PC-3 (cell line): ENCODE measurements around the gene ECE1. TPM values are rescaled to one million over a fixed set of nuclear protein-coding genes. Genes with fewer than 3 reads are reported as not detected.

Experiments used
- ATAC-seq: fragments of 200-7000 bp; cut with Tn5 transposase; 2 replicates; pipeline ENCODE4 v1.9.1; 2020; ENCODE audit warnings: mild to moderate bottlenecking, moderate library complexity
- BruUV-seq: library from RNA; stranded (reverse); fragments of 400-500 nt; replicated peaks from 2 replicates; lab custom pipeline; 2021; lab: Mats Ljungman, UMichigan
- CTCF ChIA-PET: fragments of 300-600 bp; sonication (Branson Sonifier 250); formaldehyde crosslinking; loops from one replicate; lab custom pipeline; 2022; ENCODE audit warnings: antibody characterized with exemption; lab: Charles Lee
- POLR2A ChIA-PET: fragments of 300-600 bp; sonication (Branson Sonifier 250); formaldehyde crosslinking; loops from one replicate; lab custom pipeline; 2022; ENCODE audit warnings: antibody characterized with exemption; ENCODE audit not compliant: unreplicated experiment; lab: Charles Lee
- DNase-seq: peaks from one replicate; pipeline ENCODE4 v3.0.0-alpha.2; 2015
- H2AFZ ChIP-seq: fragments of 300-600 bp; sonication (generic); 2 replicates; pipeline ENCODE4 v1.6.0; 2016; ENCODE audit warnings: antibody characterized with exemption, low read length
- H3F3A ChIP-seq: fragments of 300-600 bp; sonication (generic); one replicate; pipeline ENCODE4 v1.6.0; 2017; ENCODE audit warnings: antibody characterized with exemption, low read length, control low read depth, mild to moderate bottlenecking; ENCODE audit not compliant: unreplicated experiment
- H3K27ac ChIP-seq: fragments of 300-600 bp; sonication (generic); 2 replicates; pipeline ENCODE4 v1.5.1; 2016; ENCODE audit warnings: mild to moderate bottlenecking, low read length
- H3K27me3 ChIP-seq: fragments of 300-600 bp; sonication (generic); 2 replicates; pipeline ENCODE4 v1.6.1; 2016; ENCODE audit warnings: low read length, mixed read lengths
- H3K36me3 ChIP-seq: fragments of 300-600 bp; sonication (generic); 2 replicates; pipeline ENCODE4 v1.6.1; 2016; ENCODE audit warnings: low read depth, mixed run types, low read length, mixed read lengths
- H3K4me1 ChIP-seq: fragments of 300-600 bp; sonication (generic); 2 replicates; pipeline ENCODE4 v1.5.1; 2016; ENCODE audit warnings: low read length; ENCODE audit not compliant: insufficient read depth
- H3K4me2 ChIP-seq: fragments of 300-600 bp; sonication (generic); 2 replicates; pipeline ENCODE4 v1.6.0; 2016; ENCODE audit warnings: low read length
- H3K4me3 ChIP-seq: fragments of 300-600 bp; sonication (generic); 2 replicates; pipeline ENCODE4 v1.5.1; 2016; ENCODE audit warnings: mild to moderate bottlenecking, low read length, mixed read lengths
- H3K79me2 ChIP-seq: fragments of 300-600 bp; sonication (generic); 2 replicates; pipeline ENCODE4 v1.6.1; 2017; ENCODE audit warnings: low read length, mixed read lengths
- H3K9ac ChIP-seq: fragments of 300-600 bp; sonication (generic); 2 replicates; pipeline ENCODE4 v1.6.0; 2016; ENCODE audit warnings: mild to moderate bottlenecking, low read length
- H3K9me2 ChIP-seq: fragments of 300-600 bp; sonication (generic); replicated peaks from 2 replicates; pipeline ENCODE4 v1.6.1; 2016; ENCODE audit warnings: mixed run types, low read length, mixed read lengths
- H3K9me3 ChIP-seq: fragments of 300-600 bp; sonication (generic); 2 replicates; pipeline ENCODE4 v1.6.1; 2016; ENCODE audit warnings: low read length, mixed read lengths
- H4K20me1 ChIP-seq: fragments of 300-600 bp; sonication (generic); 2 replicates; pipeline ENCODE4 v1.6.1; 2016; ENCODE audit warnings: low read length, mixed read lengths
- EZH2 ChIP-seq: fragments of 300-600 bp; sonication (generic); IDR thresholded peaks from one replicate; pipeline ENCODE4 v1.6.1; 2017; ENCODE audit warnings: antibody characterized with exemption, mild to moderate bottlenecking, low read length; ENCODE audit not compliant: unreplicated experiment
- EZH2phosphoT487 ChIP-seq: fragments of 300-600 bp; sonication (generic); IDR thresholded peaks from 2 replicates; pipeline ENCODE4 v1.6.1; 2018; ENCODE audit warnings: mild to moderate bottlenecking, antibody characterized with exemption, low read length, borderline replicate concordance
- intact Hi-C: fragments of 100-400 bp; cut with micrococcal nuclease; formaldehyde crosslinking; loops from 2 replicates; pipeline ENCODE4 v1.9.0; 2023
- total RNA-seq: library from RNA; depleted of rRNA; stranded (reverse); fragments of >200 nt; gene quantifications from 2 replicates; pipeline ENCODE4 v1.2.3, GENCODE V29; 2014
- TF ChIP-seq, protein P1 (sequence below): fragments of 300-600 bp; sonication (generic); conservative IDR thresholded peaks from 2 replicates; pipeline ENCODE4 v1.5.1; 2017; ENCODE audit warnings: antibody characterized with exemption, low read depth, mild to moderate bottlenecking, low read length

Gene ECE1
- total RNA-seq, 1 experiment from 2014 or later = 86.8 TPM

DNA sequence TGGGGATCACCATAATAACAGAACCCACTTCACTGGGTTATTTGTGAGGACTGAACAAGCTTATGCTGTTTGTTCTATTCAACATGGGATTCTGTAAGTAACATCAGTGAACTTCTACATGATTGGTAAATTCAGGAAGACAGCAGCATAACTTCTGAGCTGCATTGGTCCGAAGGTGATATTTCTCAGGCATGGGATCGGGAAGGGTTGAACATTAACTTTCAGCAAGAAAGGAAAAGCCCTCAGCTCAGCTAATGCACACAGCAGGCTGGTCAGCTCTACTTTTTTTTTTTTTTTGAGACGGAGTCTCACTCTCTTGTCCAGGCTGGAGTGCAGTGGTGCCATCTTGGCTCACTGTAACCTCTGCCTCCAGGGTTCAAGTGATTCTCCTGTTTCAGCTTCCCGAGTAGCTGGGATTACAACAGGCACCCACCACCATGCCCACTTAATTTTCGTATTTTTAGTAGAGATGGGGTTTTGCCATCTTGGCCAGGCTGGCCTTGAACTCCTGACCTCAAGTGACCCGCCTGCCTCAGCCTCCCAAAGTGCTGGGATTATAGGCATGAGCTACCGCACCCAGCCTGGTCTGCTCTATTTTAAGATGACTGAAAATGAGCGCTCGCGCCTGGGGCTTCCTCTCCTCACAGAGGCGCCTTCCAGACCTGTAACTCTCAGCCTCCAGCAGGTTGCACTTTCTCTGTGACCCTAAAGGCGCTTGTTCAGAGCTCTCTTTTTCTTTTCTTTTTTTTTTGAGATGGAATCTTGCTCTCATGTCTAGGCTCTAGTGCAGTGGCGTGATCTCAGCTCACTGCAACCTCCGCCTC is 42.2 kb downstream of the ECE1 start:
- DNase-seq = no peak
- no TSS peak for BruUV-seq
- ChIA-PET POLR2A (interaction anchor here (0.6 kb wide), 1 partner anchor 11 kb away, joined by 4 read pairs; no protein-coding TSS in a partner anchor), CTCF (interaction anchor here (0.6 kb wide), 1 partner anchor 22 kb away, joined by 6 read pairs; no protein-coding TSS in a partner anchor)
- Histone ChIP-seq H3K9me3 (no peaks in the 10 kb centered on the region), H3K36me3 (peaks cover 22% of the 10 kb centered on the region), H4K20me1 (no peaks in the 10 kb centered on the region), H3K9me2 (no peaks in the 10 kb centered on the region), H3K4me3 (no peak overlapping the region), H3K9ac (no peak overlapping the region), H3K27ac (peak overlapping the region; percentile 99), H3K4me1 (peaks cover 51% of the 10 kb centered on the region), H3F3A (no peaks in the 10 kb centered on the region), H2AFZ (no peak overlapping the region), H3K79me2 (no peaks in the 10 kb centered on the region), H3K27me3 (no peaks in the 10 kb centered on the region), H3K4me2 (no peak overlapping the region)
- TF ChIP-seq EZH2phosphoT487 = no peak
- TF ChIP-seq, protein P1, sequence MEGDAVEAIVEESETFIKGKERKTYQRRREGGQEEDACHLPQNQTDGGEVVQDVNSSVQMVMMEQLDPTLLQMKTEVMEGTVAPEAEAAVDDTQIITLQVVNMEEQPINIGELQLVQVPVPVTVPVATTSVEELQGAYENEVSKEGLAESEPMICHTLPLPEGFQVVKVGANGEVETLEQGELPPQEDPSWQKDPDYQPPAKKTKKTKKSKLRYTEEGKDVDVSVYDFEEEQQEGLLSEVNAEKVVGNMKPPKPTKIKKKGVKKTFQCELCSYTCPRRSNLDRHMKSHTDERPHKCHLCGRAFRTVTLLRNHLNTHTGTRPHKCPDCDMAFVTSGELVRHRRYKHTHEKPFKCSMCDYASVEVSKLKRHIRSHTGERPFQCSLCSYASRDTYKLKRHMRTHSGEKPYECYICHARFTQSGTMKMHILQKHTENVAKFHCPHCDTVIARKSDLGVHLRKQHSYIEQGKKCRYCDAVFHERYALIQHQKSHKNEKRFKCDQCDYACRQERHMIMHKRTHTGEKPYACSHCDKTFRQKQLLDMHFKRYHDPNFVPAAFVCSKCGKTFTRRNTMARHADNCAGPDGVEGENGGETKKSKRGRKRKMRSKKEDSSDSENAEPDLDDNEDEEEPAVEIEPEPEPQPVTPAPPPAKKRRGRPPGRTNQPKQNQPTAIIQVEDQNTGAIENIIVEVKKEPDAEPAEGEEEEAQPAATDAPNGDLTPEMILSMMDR = no peak
- TF ChIP-seq EZH2 = no peak
- intact Hi-C loops = no loop called here
- ATAC-seq = no peak

DNA sequence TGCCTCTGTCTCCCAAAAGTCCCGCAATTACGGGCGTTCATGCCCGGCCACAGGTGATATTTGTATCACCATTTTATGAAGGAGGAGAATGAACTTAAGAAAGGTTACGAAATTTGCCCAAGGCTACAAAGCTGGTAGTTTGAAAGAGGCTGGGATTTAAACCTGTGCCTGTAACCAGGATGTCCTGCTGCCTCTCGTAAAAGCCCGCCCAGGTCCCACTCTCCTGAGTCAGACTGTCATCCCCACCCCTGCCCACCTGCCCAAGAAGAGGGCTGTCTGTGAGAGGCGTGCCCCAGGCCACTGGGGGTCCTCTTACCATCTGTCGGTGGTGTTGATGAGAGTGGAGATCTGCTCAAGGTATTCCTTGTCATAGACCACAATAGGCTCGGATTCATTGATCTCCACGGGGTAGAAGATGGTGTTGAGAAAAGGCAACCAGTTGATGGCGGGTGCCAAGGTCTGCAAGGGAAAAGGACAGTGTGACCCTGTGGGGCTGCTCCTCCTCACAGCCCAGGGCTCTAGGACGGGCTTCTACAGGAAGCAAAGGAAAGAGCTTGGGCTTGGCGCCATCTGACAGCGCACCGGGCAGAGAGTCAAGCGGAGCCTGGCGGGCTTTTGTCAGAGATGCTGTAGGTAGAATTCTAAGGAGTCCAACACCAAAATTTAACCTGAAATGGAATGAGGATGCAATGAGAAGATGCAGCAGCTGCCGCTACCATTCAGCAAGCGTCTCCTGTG is 43.2 kb downstream of the ECE1 start:
- Histone ChIP-seq H4K20me1 (no peaks in the 10 kb centered on the region), H3K9ac (peak overlapping the region; percentile 13), H3K79me2 (no peaks in the 10 kb centered on the region), H3K27ac (peak overlapping the region; percentile 99), H3F3A (no peaks in the 10 kb centered on the region), H3K9me3 (no peaks in the 10 kb centered on the region), H3K4me1 (peaks cover 54% of the 10 kb centered on the region), H3K27me3 (no peaks in the 10 kb centered on the region), H3K9me2 (no peaks in the 10 kb centered on the region), H3K4me3 (no peak overlapping the region), H3K36me3 (peaks cover 22% of the 10 kb centered on the region), H3K4me2 (no peak overlapping the region), H2AFZ (no peak overlapping the region)
- intact Hi-C loops = no loop called here
- ChIA-PET CTCF (no interaction called here), POLR2A (no interaction called here)
- DNase-seq = peak; percentile 58
- ATAC-seq = no peak
- TF ChIP-seq EZH2phosphoT487 = no peak
- BruUV-seq = no TSS peak

DNA sequence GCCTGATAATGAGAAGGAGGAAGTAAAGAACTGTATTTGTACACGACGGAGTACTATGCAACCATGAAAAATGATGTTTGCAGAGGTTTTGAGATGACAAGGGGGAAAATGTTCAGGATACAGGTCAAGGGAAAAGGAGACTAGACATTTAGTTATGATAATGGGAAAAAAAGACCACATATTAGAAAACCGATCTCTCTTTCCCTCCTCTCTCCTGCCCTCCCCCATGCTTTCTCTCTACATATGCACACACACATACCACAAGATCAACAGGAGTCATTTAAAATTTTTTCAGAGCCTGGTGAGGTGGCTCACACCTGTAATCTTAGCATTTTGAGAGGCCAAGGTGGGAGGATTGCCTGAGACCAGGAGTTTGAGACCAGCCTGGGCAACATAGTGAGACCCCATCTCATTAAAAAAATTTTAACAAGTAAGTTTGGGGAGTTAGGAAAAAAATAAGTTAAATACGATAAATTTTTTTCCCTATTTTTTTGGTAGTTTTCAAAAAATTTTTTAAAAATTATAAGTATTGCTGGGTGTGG is 44.5 kb downstream of the ECE1 start:
- Histone ChIP-seq H4K20me1 (no peaks in the 10 kb centered on the region), H2AFZ (no peak overlapping the region), H3K27me3 (no peaks in the 10 kb centered on the region), H3K9ac (no peak overlapping the region; the same call in 1 of the 2 replicates), H3K4me2 (no peak overlapping the region), H3F3A (no peaks in the 10 kb centered on the region), H3K4me3 (no peak overlapping the region), H3K36me3 (peaks cover 23% of the 10 kb centered on the region), H3K27ac (peak overlapping the region; percentile 99), H3K9me2 (no peaks in the 10 kb centered on the region), H3K4me1 (peaks cover 53% of the 10 kb centered on the region), H3K79me2 (no peaks in the 10 kb centered on the region), H3K9me3 (no peaks in the 10 kb centered on the region)
- DNase-seq (no peak), ATAC-seq (no peak)
- BruUV-seq = no TSS peak
- ChIA-PET CTCF (no interaction called here), POLR2A (no interaction called here)
- intact Hi-C loops = no loop called here
- TF ChIP-seq EZH2 (no peak), EZH2phosphoT487 (no peak)
- TF ChIP-seq, protein P1 = no peak
